ENCODE data around the gene USO1. TPM values are rescaled to one million over a fixed set of nuclear protein-coding genes. Genes with fewer than 3 reads are reported as not detected.

The USO1 gene
- 204 and 253 TPM in 2 replicates for total RNA-seq

DNA sequence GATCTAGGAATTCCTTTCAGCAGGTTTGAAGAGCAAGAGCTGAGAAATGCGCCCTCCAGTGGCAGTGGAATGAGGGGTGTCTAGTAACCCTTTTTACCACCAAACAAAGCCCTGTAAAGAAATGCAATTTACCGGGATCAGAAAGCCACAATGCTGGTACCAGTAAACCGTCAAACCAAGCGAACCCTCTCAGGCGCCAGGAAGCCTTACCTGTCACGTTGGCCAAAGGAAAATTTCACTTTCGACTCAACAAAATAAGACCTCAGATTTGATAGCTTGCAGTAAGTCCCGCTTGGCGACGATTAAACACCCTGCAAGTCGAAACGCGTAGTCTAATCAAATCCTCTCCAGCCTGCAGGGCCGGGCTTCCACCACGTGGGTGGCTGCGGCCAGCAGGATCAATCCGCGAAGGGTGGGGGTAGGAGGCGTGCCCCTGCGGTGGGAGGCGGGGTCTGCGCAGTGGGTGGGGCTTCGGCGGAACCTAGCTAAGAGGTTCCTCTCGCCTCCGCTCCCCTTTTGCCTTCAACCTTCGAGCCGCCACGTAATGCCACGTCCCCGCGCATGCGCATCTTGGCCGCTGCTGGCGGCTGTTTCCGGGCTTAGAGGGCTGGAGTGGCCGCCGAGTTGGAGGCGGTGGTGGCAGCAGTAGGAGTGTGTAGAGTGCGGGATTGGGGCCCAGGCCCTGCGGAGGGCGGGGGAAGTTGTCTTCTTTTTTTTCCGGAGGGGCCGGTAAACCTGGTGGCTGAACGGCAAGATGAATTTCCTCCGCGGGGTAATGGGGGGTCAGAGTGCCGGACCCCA, at the start of gene USO1:
Gene USO1, plus strand, starts transcription at position 512 of the 801 bp plus-strand sequence. Its CDS starts 243 bp downstream, at position 755.

Other genes with a start within 250 kb of the USO1 start
- 36.0 and 38.0 TPM in 2 replicates for gene RCHY1, start 210.2 kb upstream of the USO1 start, total RNA-seq
- gene THAP6, start 210.1 kb upstream of the USO1 start, total RNA-seq = 17.5 and 18.7 TPM in 2 replicates
- gene ODAPH, start 168.5 kb upstream of the USO1 start, total RNA-seq = under 0.01 and 0.18 TPM in 2 replicates
- 0.88 and 0.89 TPM in 2 replicates for gene CDKL2, start 94.0 kb upstream of the USO1 start, total RNA-seq
- 267 and 273 TPM in 2 replicates for gene G3BP2, start 51.2 kb upstream of the USO1 start, total RNA-seq
- gene PPEF2, start 177.9 kb downstream of the USO1 start, total RNA-seq = not detected in 2 replicates
- gene NAAA, start 216.4 kb downstream of the USO1 start, total RNA-seq = 35.3 and 82.8 TPM in 2 replicates

Data from smooth muscle cell of the umbilical artery (primary cell).